GM12865 (cell line): ENCODE data around the gene NDUFS4.
"Not testable (repeated sequence)": the region's sequence is repeated elsewhere in the genome, so short reads cannot be mapped to it uniquely, and the experiment has no call there.

Source experiments
- DNase-seq: peaks from one replicate; pipeline ENCODE4 v3.0.0; 2010; ENCODE audit warnings: low read depth
- H3K4me3 ChIP-seq: 2 replicates; pipeline ENCODE4 v1.5.1; 2011; ENCODE audit warnings: mild to moderate bottlenecking, low read depth, low read length, control low read depth
- CTCF ChIP-seq: IDR thresholded peaks from 2 replicates; pipeline ENCODE4 v1.5.1; 2011; ENCODE audit warnings: low read length, control low read depth, low read depth, inconsistent platforms; ENCODE audit not compliant: insufficient read depth; ENCODE audit errors: missing control alignments

Gene NDUFS4

DNA sequence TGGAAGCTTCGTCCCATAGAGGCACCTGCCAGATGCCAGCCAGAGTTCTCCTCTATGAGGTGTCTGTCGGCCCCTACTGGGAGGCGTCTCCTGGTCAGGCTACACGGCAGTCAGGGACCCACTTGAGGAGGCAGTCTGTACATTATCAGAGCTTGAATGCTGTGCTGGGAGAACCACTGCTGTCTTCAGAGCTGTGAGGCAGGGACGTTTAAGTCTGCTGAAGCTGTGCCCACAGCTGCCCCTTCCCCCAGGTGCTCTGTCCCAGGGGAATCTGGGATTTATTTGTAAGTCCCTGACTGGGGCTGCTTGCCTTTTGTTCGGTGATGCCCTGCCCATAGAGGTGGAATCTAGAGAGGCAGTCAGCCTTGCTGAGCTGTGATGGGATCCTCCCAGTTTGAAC, 70.8 kb downstream of the NDUFS4 start:
- no peak overlapping the region for H3K4me3 ChIP-seq
- DNase-seq: no peak
- TF ChIP-seq CTCF: no peak

- TF ChIP-seq CTCF: no peak
- DNase-seq: no peak
- H3K4me3 ChIP-seq: no peak overlapping the region
These were observed 81.6 kb downstream of the NDUFS4 start for GRCh38 chr5:53642061-53642460.

DNA sequence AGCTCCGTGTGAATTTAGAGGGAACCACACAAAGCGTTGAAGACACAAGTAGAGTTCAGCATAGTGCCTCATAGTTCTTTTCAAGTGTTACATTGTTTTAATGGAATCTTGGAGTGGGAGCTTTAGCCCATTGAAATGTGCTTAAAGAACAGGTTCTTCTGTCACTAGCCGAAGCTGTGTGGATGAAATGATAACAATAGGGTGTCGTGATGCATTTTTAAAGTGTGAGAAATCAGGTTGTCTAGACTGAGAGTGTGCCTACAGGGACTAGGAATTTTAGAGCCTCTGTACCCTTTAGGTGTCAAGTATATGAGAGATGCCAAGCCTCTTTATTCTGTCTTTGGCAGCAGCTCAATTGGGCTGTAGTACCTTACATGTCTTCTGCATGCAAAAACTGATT, 83.0 kb downstream of the NDUFS4 start:
- TF ChIP-seq CTCF: no peak
- H3K4me3 ChIP-seq: no peak overlapping the region
- DNase-seq: no peak

- TF ChIP-seq CTCF: no peak
- H3K4me3 ChIP-seq: no peak overlapping the region
- DNase-seq: no peak
These were observed 84.6 kb downstream of the NDUFS4 start for GRCh38 chr5:53645078-53645477.

DNA sequence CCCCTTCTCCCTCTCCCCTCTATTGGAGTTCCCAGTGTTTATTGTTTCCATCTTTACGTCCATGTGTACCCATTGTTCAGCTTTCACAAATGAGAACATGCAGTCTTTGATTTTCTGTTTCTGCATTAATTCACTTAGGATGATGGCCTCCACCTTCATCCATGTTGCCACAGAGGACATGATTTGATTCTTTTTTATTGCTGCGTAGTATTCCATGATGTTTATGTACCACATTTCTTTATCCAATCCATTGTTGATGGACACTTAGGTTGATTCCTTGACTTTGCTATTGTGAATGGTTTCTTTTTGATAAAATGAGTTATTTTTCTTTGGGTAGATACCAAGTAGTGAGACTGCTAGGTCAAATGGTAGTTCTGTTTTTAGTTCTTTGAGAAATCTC, 88.9 kb downstream of the NDUFS4 start:
- no peak for DNase-seq
- H3K4me3 ChIP-seq: no peak overlapping the region
- TF ChIP-seq CTCF: no peak

GRCh38 chr5:53660573-53660972, 100.1 kb downstream of the NDUFS4 start:
- not testable (repeated sequence) for DNase-seq, H3K4me3 ChIP-seq

DNA sequence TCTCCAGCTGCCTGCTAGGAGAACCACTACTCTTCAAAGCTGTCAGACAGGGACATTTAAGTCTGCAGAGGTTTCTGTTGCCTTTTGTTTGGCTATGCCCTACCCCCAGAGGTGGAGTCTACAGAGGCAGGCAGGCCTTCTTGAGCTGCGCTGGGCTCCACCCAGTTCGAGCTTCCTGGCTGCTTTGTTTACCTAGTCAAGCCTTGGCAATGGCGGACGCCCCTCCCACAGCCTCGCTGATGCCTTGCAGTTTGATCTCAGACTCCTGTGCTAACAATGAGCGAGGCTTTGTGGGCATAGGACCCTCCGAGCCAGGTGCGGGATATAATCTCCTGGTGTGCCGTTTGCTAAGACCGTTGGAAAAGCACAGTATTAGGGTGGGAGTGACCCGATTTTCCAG, 104.9 kb downstream of the NDUFS4 start:
- not testable (repeated sequence) for DNase-seq, H3K4me3 ChIP-seq

DNA sequence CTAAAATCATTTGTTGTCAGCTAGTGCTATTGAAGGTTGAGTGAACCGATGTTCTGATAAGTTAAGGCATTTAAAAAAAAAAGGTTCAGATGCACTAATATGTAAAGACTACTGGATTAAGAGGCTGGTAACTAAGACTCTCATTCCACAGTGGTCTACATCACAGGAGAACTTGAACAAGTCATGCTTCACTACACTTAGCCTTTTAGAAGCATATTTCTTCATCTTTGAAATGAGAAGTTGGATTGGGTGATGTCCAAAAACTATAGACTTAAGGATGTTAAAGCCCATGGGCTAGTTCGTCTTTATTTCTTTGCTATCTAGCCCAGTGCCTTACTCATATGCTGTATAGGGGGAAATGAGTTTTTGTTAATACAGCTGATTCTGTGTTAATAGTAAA, 107.2 kb downstream of the NDUFS4 start:
- H3K4me3 ChIP-seq: no peak overlapping the region
- no peak for DNase-seq
- no peak for TF ChIP-seq CTCF
